ENCODE results near the gene CLEC11A. TPM values are rescaled to one million over a fixed set of nuclear protein-coding genes. Genes with fewer than 3 reads are reported as not detected.

Gene CLEC11A
- total and polyA plus RNA-seq, 2 of the 8 experiments (the other 6 are each of a cell fraction or from before 2014, with no cell fraction given): 4.3 to 17.4 TPM

GRCh38 chr19:50735869-50736268, 12.7 kb downstream of the CLEC11A start:
- Histone ChIP-seq H3K4me1 (replicated peaks in 1 of 4; ENCODE audit: control insufficient read depth in 3 of 4, insufficient read depth in 4 of 4, low read length in 3 of 4) (peaks cover 0 to 4% (median 0%) of the 10 kb centered on the region in 4 experiments; a peak in 1 of 7 replicates), H3K4ac (replicated peaks; ENCODE audit: insufficient read length, low read depth, low read length) (no peak overlapping the region), H3K27ac (ENCODE audit: low read depth, low read length) (no peak overlapping the region), H2AFZ (ENCODE audit: low read length) (no peak overlapping the region), H3K9me3 (ENCODE audit: insufficient read depth in 2 of 2, low read depth in 1 of 2, low read length in 1 of 2) (no peaks in the 10 kb centered on the region), H2BK5ac (ENCODE audit: low read depth, low read length) (no peak overlapping the region), H3K27me3 (replicated peaks in 1 of 4; ENCODE audit: control insufficient read depth in 3 of 4, extremely low read depth in 1 of 4, insufficient read depth in 3 of 4, low read length in 3 of 4) (no peaks in the 10 kb centered on the region; a peak in 1 of 7 replicates), H3K79me1 (ENCODE audit: low read depth, low read length) (no peaks in the 10 kb centered on the region), H4K8ac (ENCODE audit: extremely low read depth, insufficient read depth, low read length) (no peak overlapping the region), H3K23ac (ENCODE audit: insufficient read length) (no peak overlapping the region), H4K20me1 (replicated peaks in 1 of 2; ENCODE audit: control insufficient read depth in 1 of 2, insufficient read depth in 2 of 2, low read length in 2 of 2) (peaks cover 0 to 2% of the 10 kb centered on the region in 2 experiments), H2BK120ac (replicated peaks; ENCODE audit: low read depth, low read length) (no peak overlapping the region), H3K14ac (ENCODE audit: insufficient read length) (no peak overlapping the region), H3K4me2 (ENCODE audit: insufficient read depth in 1 of 2, low read depth in 2 of 2, low read length in 2 of 2) (no peak overlapping the region), H3K36me3 (ENCODE audit: control insufficient read depth in 2 of 4, insufficient read depth in 4 of 4, low read length in 3 of 4) (no peaks in the 10 kb centered on the region), H3K56ac (replicated peaks; ENCODE audit: insufficient read length, low read depth, low read length) (no peak overlapping the region), H3K18ac (ENCODE audit: extremely low read depth, low read length) (no peak overlapping the region), H2BK20ac (ENCODE audit: low read length) (no peak overlapping the region), H2BK12ac (ENCODE audit: low read depth, low read length) (no peak overlapping the region), H3K9ac (replicated peaks in 1 of 4; ENCODE audit: extremely low read depth in 1 of 4, low read depth in 3 of 4, low read length in 3 of 4) (no peak overlapping the region), H4K91ac (replicated peaks; ENCODE audit: insufficient read length, low read length) (no peak overlapping the region), H2AK5ac (ENCODE audit: low read depth, low read length) (no peak overlapping the region), H2BK15ac (ENCODE audit: low read length) (no peak overlapping the region), H3K23me2 (ENCODE audit: low read depth, low read length) (no peaks in the 10 kb centered on the region), H3K4me3 (ENCODE audit: extremely low read depth in 1 of 4, insufficient read depth in 2 of 4, low read depth in 3 of 4, low read length in 4 of 4) (no peak overlapping the region), H3K79me2 (ENCODE audit: control insufficient read depth in 1 of 2, insufficient read depth in 2 of 2, low read length in 2 of 2) (no peaks in the 10 kb centered on the region), H4K5ac (ENCODE audit: insufficient read length, low read depth, low read length) (no peak overlapping the region)
- no peak for FAIRE-seq
- WGBS, 2 experiments (ENCODE audit: extremely low coverage in 1 of 2, insufficient coverage in 1 of 2, insufficient read length in 1 of 2, insufficient replicate concordance in 2 of 2, low coverage in 1 of 2, low lambda C conversion rate in 2 of 2, missing lambda C conversion rate in 1 of 2): 77% methylated on average over 7 of the region's 7 CpGs; no CpG with 5 or more reads in 1 of the 2 experiments
- DNase-seq (ENCODE audit: low read depth in 1 of 2, low spot score in 2 of 2): no peak
- CTCF ChIA-PET (ENCODE audit: partially characterized antibody): interaction anchor here (0.8 to 1.7 kb wide), 4 partner anchors 15 to 48 kb away, joined by 3 to 4 read pairs (median 4); no protein-coding TSS in a partner anchor
- POLR2A ChIA-PET (ENCODE audit: partially characterized antibody): interaction anchor here (0.8 to 1.4 kb wide), 3 partner anchors 13 to 66 kb away, joined by 4 to 5 read pairs (median 4); partner anchors contain the start of gene CLEC11A
- TF ChIP-seq CBX8 (IDR thresholded peaks at IDR 0.05; ENCODE audit: borderline replicate concordance, low read depth, low read length): no peak
